OCI-LY7 (cell line): ENCODE measurements around the gene COL28A1. TPM values are rescaled to one million over a fixed set of nuclear protein-coding genes. Genes with fewer than 3 reads are reported as not detected.

Source experiments
- BruUV-seq: library from RNA; stranded (reverse); fragments of 400-500 nt; replicated peaks from 2 replicates; lab custom pipeline; 2021; lab: Mats Ljungman, UMichigan
- CTCF ChIA-PET: fragments of 300-600 bp; sonication (Branson Sonifier 250); formaldehyde crosslinking; loops from one replicate; lab custom pipeline; 2022; ENCODE audit warnings: antibody characterized with exemption; ENCODE audit not compliant: unreplicated experiment; lab: Charles Lee
- POLR2A ChIA-PET: fragments of 300-600 bp; sonication (Branson Sonifier 250); formaldehyde crosslinking; loops from one replicate; lab custom pipeline; 2022; ENCODE audit warnings: antibody characterized with exemption; lab: Charles Lee
- DNase-seq: peaks from one replicate; pipeline ENCODE4 v3.0.0-alpha.2; 2015; ENCODE audit warnings: low spot score
- H2AFZ ChIP-seq: fragments of 200-600 bp; sonication (generic), shearing (Covaris generic); 2 replicates; pipeline ENCODE4 v1.6.1; 2014; ENCODE audit warnings: mild to moderate bottlenecking, antibody characterized with exemption, low read length, moderate library complexity
- H3K27ac ChIP-seq: fragments of 200-600 bp; sonication (generic); 2 replicates; pipeline ENCODE4 v1.5.1; 2014; ENCODE audit warnings: mixed run types, low read depth, mild to moderate bottlenecking, moderate library complexity, low read length, inconsistent platforms; ENCODE audit not compliant: poor library complexity, severe bottlenecking
- H3K36me3 ChIP-seq: fragments of 200-600 bp; sonication (generic); 2 replicates; pipeline ENCODE4 v1.6.1; 2014; ENCODE audit warnings: mild to moderate bottlenecking, antibody characterized with exemption, low read length, moderate library complexity, mixed read lengths; ENCODE audit not compliant: insufficient read depth
- H3K4me1 ChIP-seq: fragments of 200-600 bp; sonication (generic); 2 replicates; pipeline ENCODE4 v1.5.1; 2014; ENCODE audit warnings: mild to moderate bottlenecking, low read length; ENCODE audit not compliant: insufficient read depth, poor library complexity, severe bottlenecking
- H3K4me2 ChIP-seq: fragments of 200-600 bp; sonication (generic); 2 replicates; pipeline ENCODE4 v1.6.1; 2014; ENCODE audit warnings: mild to moderate bottlenecking, low read length
- H3K4me3 ChIP-seq: fragments of 200-600 bp; sonication (generic); 2 replicates; pipeline ENCODE4 v1.5.1; 2014; ENCODE audit warnings: mild to moderate bottlenecking, low read depth, low read length; ENCODE audit not compliant: poor library complexity, severe bottlenecking
- H3K79me2 ChIP-seq: fragments of 200-600 bp; sonication (generic); 2 replicates; pipeline ENCODE4 v1.6.1; 2016; ENCODE audit warnings: low read depth, mild to moderate bottlenecking, low read length, moderate library complexity, mixed read lengths; ENCODE audit not compliant: insufficient read depth
- H3K9me2 ChIP-seq: fragments of 200-600 bp; sonication (generic); 2 replicates; pipeline ENCODE4 v1.6.1; 2016; ENCODE audit warnings: mild to moderate bottlenecking, low read length, mixed read lengths; ENCODE audit not compliant: insufficient read depth
- H3K9me3 ChIP-seq: fragments of 200-600 bp; sonication (generic); 2 replicates; pipeline ENCODE4 v1.6.1; 2014; ENCODE audit warnings: mild to moderate bottlenecking, mixed run types, low read length, mixed read lengths
- H4K20me1 ChIP-seq: fragments of 200-600 bp; sonication (generic); 2 replicates; pipeline ENCODE4 v1.6.1; 2014; ENCODE audit warnings: mild to moderate bottlenecking, antibody characterized with exemption, low read length, moderate library complexity, mixed read lengths; ENCODE audit not compliant: insufficient read depth
- CTCF ChIP-seq: fragments of 200-600 bp; sonication (generic); conservative IDR thresholded peaks from 2 replicates; pipeline ENCODE4 v1.5.1; 2014; ENCODE audit warnings: mild to moderate bottlenecking, antibody characterized with exemption, low read length, moderate library complexity, mixed read lengths
- EZH2phosphoT487 ChIP-seq: fragments of 200-600 bp; sonication (generic); IDR thresholded peaks from 2 replicates; pipeline ENCODE4 v1.6.1; 2018; ENCODE audit warnings: low read depth, borderline replicate concordance, mild to moderate bottlenecking, mixed run types, antibody characterized with exemption, low read length, moderate library complexity, mixed read lengths
- intact Hi-C: fragments of 100-400 bp; cut with micrococcal nuclease; formaldehyde crosslinking; loops from one replicate; pipeline ENCODE4 v1.10.0; 2022; ENCODE audit not compliant: unreplicated experiment
- total RNA-seq, 2 experiments: library from RNA; depleted of rRNA in 1 of 2; stranded (reverse); fragments of >200 nt in 1 of 2; shearing (Covaris generic) in 1 of 2; gene quantifications; 2 replicates each; pipeline ENCODE4 v1.2.3, GENCODE V29; 2014 to 2022

COL28A1 gene
- total RNA-seq, 2 experiments from 2014 or later: not detected

- no peaks in the 10 kb centered on the region for H3K9me2 ChIP-seq
- H3K4me3 ChIP-seq: no peak overlapping the region
- intact Hi-C loops: no loop called here
- no peaks in the 10 kb centered on the region for H3K79me2 ChIP-seq
- peaks cover 7% of the 10 kb centered on the region for H3K4me1 ChIP-seq
- TF ChIP-seq CTCF (no peak), EZH2phosphoT487 (no peak)
- no peak overlapping the region for H3K27ac ChIP-seq
- no peak overlapping the region for H3K4me2 ChIP-seq
- peaks cover 18% of the 10 kb centered on the region for H3K36me3 ChIP-seq
- ChIA-PET POLR2A (interaction anchor here (0.6 kb wide), 1 partner anchor 27 kb away, joined by 3 read pairs; no protein-coding TSS in a partner anchor), CTCF (no interaction called here)
- no peaks in the 10 kb centered on the region for H4K20me1 ChIP-seq
- no TSS peak for BruUV-seq
- no peak for DNase-seq
- H3K9me3 ChIP-seq: no peaks in the 10 kb centered on the region
- no peak overlapping the region for H2AFZ ChIP-seq
Observed at GRCh38 chr7:7582596-7582995, 46.9 kb upstream of the COL28A1 start.

- BruUV-seq: no TSS peak
- H2AFZ ChIP-seq: no peak overlapping the region
- H3K9me2 ChIP-seq: no peaks in the 10 kb centered on the region
- H3K9me3 ChIP-seq: no peaks in the 10 kb centered on the region
- peaks cover 18% of the 10 kb centered on the region for H3K36me3 ChIP-seq
- ChIA-PET CTCF (no interaction called here), POLR2A (no interaction called here)
- no peak overlapping the region for H3K4me3 ChIP-seq
- H4K20me1 ChIP-seq: 0 out of 2 replicates have a peak, but pooled peaks cover 3% of the 10 kb centered on the region
- intact Hi-C loops: no loop called here
- TF ChIP-seq CTCF: no peak
- TF ChIP-seq EZH2phosphoT487: no peak
- peaks cover 10% of the 10 kb centered on the region for H3K4me1 ChIP-seq
- DNase-seq: no peak
- H3K79me2 ChIP-seq: no peaks in the 10 kb centered on the region
- H3K27ac ChIP-seq: no peak overlapping the region
- H3K4me2 ChIP-seq: no peak overlapping the region
Observed at GRCh38 chr7:7581531-7582179, 46.0 kb upstream of the COL28A1 start.

- no peak overlapping the region for H3K27ac ChIP-seq
- ChIA-PET CTCF (no interaction called here), POLR2A (interaction anchor here (0.6 to 1.0 kb wide), 4 partner anchors 8 to 33 kb away, joined by 3 to 6 read pairs (median 4); no protein-coding TSS in a partner anchor)
- H3K4me2 ChIP-seq: no peak overlapping the region
- H4K20me1 ChIP-seq: 0 out of 2 replicates have a peak, but pooled peaks cover 5% of the 10 kb centered on the region
- H3K36me3 ChIP-seq: peaks cover 24% of the 10 kb centered on the region
- no TSS peak for BruUV-seq
- no peaks in the 10 kb centered on the region for H3K9me2 ChIP-seq
- DNase-seq: no peak
- no peaks in the 10 kb centered on the region for H3K9me3 ChIP-seq
- H2AFZ ChIP-seq: no peak overlapping the region
- intact Hi-C loops: no loop called here
- H3K4me3 ChIP-seq: no peak overlapping the region
- H3K79me2 ChIP-seq: no peaks in the 10 kb centered on the region
- peaks cover 10% of the 10 kb centered on the region for H3K4me1 ChIP-seq
- TF ChIP-seq CTCF: no peak
- TF ChIP-seq EZH2phosphoT487: no peak
Observed at GRCh38 chr7:7579638-7580037, 44.0 kb upstream of the COL28A1 start.
